Epithelial cell of proximal tubule (primary cell): ENCODE measurements around the gene GRPEL2. TPM values are rescaled to one million over a fixed set of nuclear protein-coding genes. Genes with fewer than 3 reads are reported as not detected.

Experiments
- DNase-seq: peaks from one replicate; pipeline ENCODE4 v3.0.0-alpha.2; 2011; ENCODE audit warnings: low read depth
- H3K4me3 ChIP-seq: 2 replicates; pipeline ENCODE4 v1.5.1; 2011; ENCODE audit warnings: low read depth, mild to moderate bottlenecking, low read length
- CTCF ChIP-seq: conservative IDR thresholded peaks from 2 replicates; pipeline ENCODE4 v1.5.1; 2012; ENCODE audit warnings: low read depth, mild to moderate bottlenecking, low read length
- total RNA-seq: library from RNA; depleted of rRNA; stranded (reverse); fragments of >200 nt; gene quantifications from 2 replicates; pipeline ENCODE4 v1.2.3, GENCODE V29; 2015

The GRPEL2 gene
- total RNA-seq, 1 donor from 2014 or later = 15.5 TPM

GRCh38 chr5:149374801-149375200 lies 29.5 kb downstream of the GRPEL2 start:
- no peak for DNase-seq
- no peak overlapping the region for H3K4me3 ChIP-seq
- no peak for TF ChIP-seq CTCF

- DNase-seq = no peak
- TF ChIP-seq CTCF = no peak
- no peak overlapping the region for H3K4me3 ChIP-seq
These were observed 30.1 kb downstream of the GRPEL2 start for GRCh38 chr5:149375434-149375833.

GRCh38 chr5:149376104-149376503 lies 30.8 kb downstream of the GRPEL2 start:
- TF ChIP-seq CTCF = no peak
- no peak for DNase-seq
- H3K4me3 ChIP-seq = no peak overlapping the region

GRCh38 chr5:149376711-149377447 lies 31.6 kb downstream of the GRPEL2 start:
- DNase-seq = no peak
- no peak overlapping the region for H3K4me3 ChIP-seq
- TF ChIP-seq CTCF = no peak

- no peak for DNase-seq
- no peak overlapping the region for H3K4me3 ChIP-seq
- no peak for TF ChIP-seq CTCF
These were observed 33.0 kb downstream of the GRPEL2 start for GRCh38 chr5:149378241-149378820.

GRCh38 chr5:149379177-149379761 lies 34.0 kb downstream of the GRPEL2 start, which contains the start of gene IL17B:
Gene IL17B (minus strand): TSS chr5:149379292. CDS start chr5:149379225, 67 bp downstream.
- no peak for TF ChIP-seq CTCF
- no peak for DNase-seq

More at GRCh38 chr5:149379177-149379761, 34.0 kb downstream of the GRPEL2 start, which contains the start of gene IL17B:
- H3K4me3 ChIP-seq = no peak within 1 kb of the TSS
